Measurements from ENCODE around the gene MED12.

The MED12 gene

DNA sequence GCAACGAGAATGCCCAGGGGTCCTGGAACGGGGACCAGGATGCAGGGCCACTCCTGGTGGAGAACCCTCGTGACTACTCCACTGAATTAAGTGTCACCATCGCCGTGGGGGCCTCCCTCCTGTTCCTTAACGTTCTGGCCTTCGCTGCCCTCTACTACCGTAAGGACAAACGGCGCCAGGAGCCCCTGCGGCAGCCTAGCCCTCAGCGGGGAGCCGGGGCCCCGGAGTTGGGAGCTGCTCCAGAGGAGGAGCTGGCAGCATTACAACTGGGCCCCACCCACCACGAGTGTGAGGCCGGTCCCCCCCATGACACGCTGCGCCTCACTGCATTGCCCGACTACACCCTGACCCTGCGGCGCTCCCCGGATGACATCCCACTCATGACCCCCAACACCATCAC, 51.2 kb downstream of the MED12 start:
- no peak for TF ChIP-seq CTCF (IDR thresholded peaks at IDR 0.05; ENCODE audit: low read depth, low read length, missing control alignments)
- DNase-seq (ENCODE audit: low read depth) = no peak
- no peak overlapping the region for H3K4me3 ChIP-seq (ENCODE audit: low read depth, low read length)

DNA sequence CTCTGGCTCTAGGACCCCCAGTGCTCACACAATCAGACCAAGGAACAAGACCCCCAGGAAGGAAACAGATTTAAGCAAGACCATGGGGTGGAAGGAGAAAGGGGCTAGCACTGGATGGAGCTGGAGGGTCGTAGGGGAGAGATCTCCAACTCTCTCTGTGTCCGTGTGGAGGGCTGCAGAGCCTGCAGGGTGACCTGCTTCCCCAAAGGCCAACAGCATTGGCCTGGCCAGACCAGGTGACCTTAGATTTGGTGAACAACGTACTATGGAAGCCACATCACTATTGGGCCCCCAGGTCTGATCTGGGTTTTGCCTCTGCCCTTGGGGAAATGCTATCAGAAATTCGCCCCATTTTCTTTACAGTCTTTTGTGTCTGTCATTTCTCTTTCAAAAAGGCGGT, 52.3 kb downstream of the MED12 start:
- H3K4me3 ChIP-seq (ENCODE audit: low read depth, low read length) = no peak overlapping the region
- TF ChIP-seq CTCF (IDR thresholded peaks at IDR 0.05; ENCODE audit: low read depth, low read length, missing control alignments) = no peak
- no peak for DNase-seq (ENCODE audit: low read depth)

DNA sequence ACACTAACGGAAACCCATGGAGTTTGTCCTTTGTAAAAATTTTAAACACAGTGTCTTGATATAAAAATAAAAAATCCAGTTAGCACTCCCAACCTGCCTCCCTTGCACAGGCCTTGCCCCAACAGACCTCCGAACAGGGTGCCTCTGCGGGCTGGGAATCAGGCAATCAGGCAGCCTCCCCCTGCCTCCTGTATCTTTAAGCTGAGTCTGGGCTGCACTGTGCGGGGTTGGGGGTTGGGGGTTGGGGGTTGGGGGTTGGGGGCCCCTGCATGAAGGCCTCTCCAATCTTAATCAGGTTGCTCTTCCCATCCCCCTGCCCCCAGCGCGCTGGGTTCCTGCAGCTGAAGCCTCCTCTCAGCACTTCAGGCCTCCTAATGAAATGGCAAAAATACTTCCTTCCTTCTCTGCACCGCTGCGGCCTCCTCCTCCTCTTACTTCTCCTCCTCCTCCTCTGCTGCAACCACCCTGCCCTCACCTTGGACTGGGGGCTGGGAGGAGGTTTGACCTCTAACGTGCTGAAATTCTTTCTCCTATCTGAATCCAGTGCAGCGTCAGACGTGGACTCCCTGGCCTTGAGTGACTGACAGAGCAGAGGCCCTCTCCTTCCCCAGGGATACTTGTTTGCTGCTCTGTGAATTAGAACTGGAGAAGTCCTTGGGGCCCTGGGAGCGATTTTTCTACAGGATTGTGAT, 52.9 kb downstream of the MED12 start:
- no peak overlapping the region for H3K4me3 ChIP-seq (ENCODE audit: low read depth, low read length)
- TF ChIP-seq CTCF (IDR thresholded peaks at IDR 0.05; ENCODE audit: low read depth, low read length, missing control alignments) = no peak
- DNase-seq (ENCODE audit: low read depth) = no peak

DNA sequence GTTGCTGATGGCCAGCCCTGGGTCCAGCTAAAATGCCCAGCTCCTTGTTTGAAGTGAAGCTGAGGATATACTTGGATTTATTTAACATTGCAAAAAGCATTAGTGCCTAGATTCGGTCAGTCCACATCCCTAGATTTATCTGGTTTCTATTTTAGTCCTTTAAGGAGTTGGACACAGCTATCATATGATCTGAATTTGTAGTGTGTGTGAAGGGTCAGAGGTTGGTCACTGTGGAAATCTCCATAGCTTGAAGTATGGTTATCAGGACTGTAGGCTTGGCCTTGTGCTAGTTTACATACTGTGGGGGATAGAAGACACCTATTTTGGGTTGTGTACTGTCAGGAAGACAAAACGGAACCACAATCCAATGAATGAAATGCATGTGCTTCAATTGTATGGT, 55.0 kb downstream of the MED12 start:
- DNase-seq (ENCODE audit: low read depth) = no peak
- TF ChIP-seq CTCF (IDR thresholded peaks at IDR 0.05; ENCODE audit: low read depth, low read length, missing control alignments) = no peak
- no peak overlapping the region for H3K4me3 ChIP-seq (ENCODE audit: low read depth, low read length)

DNA sequence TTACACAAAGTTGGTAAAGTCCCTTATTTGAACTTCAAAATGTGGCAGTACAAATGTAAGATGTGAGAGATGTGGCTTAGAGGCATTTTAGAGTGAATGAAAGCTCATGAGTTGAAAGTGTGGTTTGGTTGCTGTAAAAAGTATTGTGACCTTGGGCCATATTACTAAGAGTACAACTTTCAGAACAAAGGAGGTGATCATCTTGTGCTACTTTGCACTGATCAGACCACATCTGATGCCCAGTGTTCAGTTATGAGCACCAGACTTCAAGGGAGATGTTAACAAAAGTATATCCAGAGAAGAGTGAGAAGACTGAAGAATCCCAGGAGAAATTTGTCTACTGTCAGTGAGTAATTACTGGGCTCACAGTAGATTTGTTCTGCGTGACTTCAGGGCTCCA, 56.4 kb downstream of the MED12 start:
- no peak overlapping the region for H3K4me3 ChIP-seq (ENCODE audit: low read depth, low read length)
- TF ChIP-seq CTCF (IDR thresholded peaks at IDR 0.05; ENCODE audit: low read depth, low read length, missing control alignments) = no peak
- no peak for DNase-seq (ENCODE audit: low read depth)

DNA sequence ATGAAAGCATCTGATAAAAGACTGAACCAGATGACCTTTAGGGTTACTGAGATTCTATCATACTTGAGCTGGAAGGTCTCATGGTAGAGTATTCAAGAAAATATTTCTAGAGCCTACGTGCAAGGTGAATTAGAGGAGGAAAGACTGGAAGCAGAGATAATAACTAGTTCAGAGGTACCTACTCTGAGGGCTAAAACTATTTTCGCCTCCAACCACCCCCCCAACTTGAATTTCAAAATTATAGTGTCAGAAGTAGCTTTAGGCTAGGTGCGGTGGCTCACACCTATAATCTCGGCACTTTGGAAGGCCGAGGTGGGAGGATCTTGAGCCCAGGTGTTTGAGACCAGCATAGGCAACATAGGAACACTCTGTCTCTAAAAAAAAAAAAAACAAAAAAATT, 57.1 kb downstream of the MED12 start:
- no peak for DNase-seq (ENCODE audit: low read depth)
- H3K4me3 ChIP-seq (ENCODE audit: low read depth, low read length) = no peak overlapping the region
- no peak for TF ChIP-seq CTCF (IDR thresholded peaks at IDR 0.05; ENCODE audit: low read depth, low read length, missing control alignments)

GRCh38 chrX:71177327-71177726, 58.9 kb downstream of the MED12 start:
- TF ChIP-seq CTCF (IDR thresholded peaks at IDR 0.05; ENCODE audit: low read depth, low read length, missing control alignments) = no peak
- DNase-seq (ENCODE audit: low read depth) = no peak
- H3K4me3 ChIP-seq (ENCODE audit: low read depth, low read length) = no peak overlapping the region

Measured in GM12864 (cell line).